SIG-M5 (cell line): ENCODE data around the gene ENAH.
"Not testable (repeated sequence)": the region's sequence is repeated elsewhere in the genome, so short reads cannot be mapped to it uniquely, and the experiment has no call there.

Source experiments
- DNase-seq: peaks from one replicate; lab custom pipeline; 2025; lab: John Stamatoyannopoulos, UW

ENAH gene

DNA sequence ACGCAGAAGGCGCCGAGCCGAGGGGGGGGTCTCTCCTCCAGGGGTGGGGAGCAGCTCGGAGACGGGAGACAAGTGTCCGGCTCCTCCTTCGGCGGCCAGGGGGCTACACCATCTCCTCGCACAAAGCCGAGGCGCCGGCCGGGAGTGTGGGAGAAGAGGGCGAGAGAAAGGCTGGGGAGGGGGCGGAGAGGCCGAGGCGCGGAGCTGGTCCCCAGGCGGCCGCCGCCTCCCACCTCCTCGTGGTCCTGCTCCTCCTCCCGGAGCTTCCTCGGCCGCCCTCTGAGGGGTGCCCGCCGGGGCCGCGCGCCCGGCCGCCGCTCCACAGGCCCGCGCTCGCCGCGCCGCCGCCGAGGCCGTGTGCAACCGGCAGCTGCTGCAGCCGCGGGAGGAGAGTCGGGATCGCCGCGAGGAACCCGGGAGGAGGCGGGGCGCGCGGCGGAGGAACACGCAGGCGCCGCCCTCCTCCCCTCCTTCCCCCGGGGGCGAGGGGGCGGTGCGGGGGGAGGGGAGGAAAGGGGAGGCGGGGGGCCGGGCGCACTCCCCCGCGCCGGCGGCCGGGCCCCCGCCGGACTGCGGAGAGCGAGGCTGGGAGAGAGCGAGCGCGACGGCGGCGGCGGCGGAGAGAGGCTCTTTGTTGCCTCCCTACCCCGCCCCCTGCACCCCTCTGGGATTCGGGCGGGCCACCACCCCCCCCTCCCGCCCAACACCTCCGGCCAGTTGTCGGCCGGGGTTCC, at the start of gene ENAH:
ENAH (minus strand) TSS at position 395 of the 734 bp plus-strand sequence. CDS start 433 bp downstream, outside the sequence.
- DNase-seq: no peak

DNA sequence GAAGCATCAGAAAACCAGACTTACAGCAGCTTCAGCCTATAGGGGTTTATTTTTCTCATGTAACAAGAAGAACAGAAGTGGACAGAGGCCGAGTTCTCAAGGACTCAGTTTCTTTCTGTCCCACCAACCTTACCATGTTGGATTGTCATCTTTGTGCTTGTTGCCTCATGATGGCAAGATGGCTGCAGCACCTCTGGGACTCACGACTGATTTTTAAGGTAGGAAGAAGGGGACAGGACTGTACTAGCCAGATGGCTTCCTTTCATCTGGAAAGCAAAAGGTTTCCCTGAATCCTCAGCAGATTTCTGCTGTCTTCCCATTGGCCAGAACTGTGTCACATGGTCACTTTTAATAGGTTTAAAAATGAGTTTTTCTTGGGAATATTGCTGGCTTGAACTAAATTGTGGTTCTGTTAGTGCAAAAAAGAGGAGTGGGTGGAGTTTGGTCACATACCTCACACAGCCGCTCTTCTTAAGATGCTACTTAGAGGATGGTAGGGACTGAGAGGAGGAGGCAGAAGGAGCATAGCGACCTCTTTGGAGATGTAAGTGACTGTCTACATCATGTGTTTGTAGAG, 48.1 kb upstream of the ENAH start:
- DNase-seq: no peak

DNA sequence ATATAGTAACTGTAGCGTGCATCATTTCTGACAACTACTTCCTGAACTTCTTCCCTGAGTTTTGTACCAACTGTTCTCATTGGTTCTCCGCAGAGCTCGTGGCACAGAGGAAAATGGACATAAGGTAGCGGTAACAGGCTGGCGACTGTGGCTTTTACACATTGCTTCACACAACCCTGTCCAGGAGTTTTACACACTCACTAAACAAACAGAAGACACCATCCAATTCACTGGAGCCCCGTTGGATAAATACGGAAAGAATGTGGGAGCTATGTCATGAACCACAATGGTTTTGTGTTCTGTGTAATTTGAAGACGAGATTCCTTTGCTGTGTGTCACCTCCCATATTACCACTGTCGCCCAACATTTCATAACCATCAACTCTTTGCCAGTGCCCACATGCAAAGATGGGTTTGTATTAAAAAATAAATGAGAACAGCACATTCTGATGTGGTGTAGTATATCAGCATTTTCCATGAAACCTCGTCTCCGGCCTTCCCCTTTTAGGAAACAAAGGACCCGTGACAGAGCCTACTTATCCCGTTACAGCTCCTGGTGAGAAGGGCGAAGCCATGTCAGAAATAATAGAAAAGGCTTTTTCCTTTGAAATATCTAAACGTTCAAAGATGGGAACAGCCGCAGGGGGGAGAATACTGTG, 47.4 kb upstream of the ENAH start:
- no peak for DNase-seq

DNA sequence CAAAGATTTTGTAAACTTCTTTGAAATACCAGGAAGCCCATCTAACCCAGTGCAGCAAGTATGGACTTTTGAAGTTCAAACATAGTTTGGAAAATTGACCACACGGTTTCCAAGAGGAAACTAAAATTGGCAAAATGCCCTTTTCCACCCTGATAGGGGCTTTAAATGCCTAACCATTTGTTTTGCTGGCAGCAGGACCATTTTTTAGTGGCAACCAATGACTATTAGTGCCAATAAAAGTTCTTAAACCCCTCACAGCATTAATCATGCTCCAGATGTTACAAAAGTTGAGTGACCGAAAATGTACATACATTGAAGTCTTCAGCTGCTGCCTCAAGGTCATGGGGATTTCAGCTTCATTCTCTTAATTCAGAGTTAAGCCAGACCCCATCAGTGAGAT, 46.4 kb upstream of the ENAH start:
- no peak for DNase-seq

DNA sequence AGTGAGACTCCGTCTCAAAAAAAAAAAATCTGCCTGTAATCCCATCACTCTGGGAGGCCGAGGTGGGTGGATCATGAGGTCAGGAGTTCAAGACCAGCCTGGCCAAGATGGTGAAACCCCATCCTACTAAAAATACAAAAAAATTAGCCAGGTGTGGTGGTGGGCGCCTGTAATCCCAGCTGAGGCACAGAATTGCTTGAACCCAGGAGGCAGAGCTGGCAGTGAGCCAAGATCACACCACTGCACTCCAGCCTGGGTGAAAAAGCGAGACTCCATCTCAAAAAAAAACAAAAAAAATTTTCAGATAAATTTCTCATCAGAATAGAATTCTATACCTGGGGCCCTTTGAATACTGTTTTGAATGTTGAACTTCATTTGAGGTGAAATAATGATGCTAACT, 45.3 kb upstream of the ENAH start:
- DNase-seq: not testable (repeated sequence)

DNA sequence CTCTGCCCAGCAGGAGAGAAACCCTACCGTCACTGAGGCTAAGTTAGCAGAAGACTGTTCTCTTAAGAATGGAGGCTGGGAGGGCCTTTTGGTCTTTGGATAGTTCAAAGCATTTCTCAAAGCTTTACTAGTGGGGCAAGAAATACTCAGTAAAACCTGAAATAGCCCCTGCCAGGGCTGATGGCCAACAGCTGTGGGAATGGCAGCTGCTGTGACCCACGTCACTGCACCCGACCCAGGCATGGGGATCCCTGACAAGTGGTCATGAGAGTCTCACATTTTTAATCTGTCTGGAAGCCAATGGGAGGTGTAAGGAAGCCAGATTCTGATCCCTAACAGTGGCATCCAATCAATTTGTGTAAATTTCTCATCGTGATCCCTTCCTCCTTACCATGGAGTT, 44.5 kb upstream of the ENAH start:
- DNase-seq: no peak

DNA sequence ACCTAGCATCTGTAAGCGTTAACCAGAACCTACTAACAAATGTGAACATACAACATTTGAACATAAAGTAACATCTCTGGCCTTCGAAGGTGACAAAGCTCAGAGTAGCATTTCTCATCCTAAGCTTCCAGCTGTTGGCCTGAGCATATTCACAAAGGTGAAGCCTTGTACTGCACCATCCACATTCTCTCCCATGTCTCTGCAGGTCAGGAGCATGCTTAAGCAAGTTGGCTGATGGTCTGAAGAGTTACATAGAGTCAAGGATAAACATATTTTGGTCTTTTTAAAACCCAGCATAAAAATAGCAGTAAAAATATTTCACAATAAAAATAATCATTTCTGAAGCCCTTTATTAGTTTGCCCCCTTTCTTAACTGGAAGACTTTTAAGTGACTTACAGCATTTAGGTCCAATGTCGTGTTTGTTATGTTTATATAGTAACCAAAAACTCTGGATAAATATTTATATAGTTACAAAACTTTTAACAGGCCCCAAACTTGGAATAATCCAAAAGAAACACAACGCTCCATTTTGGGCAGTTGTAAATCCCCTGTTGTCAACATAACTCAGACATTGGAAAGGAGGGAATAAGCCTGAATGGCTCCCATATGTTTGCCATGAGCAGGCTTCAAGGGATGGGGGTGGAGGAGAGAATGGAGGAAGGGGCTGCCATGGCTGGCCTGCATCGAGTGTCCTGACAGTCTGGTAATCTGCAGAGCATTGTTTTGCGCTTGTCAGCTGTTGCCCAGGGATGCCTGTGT, 42.8 kb upstream of the ENAH start:
- no peak for DNase-seq

DNA sequence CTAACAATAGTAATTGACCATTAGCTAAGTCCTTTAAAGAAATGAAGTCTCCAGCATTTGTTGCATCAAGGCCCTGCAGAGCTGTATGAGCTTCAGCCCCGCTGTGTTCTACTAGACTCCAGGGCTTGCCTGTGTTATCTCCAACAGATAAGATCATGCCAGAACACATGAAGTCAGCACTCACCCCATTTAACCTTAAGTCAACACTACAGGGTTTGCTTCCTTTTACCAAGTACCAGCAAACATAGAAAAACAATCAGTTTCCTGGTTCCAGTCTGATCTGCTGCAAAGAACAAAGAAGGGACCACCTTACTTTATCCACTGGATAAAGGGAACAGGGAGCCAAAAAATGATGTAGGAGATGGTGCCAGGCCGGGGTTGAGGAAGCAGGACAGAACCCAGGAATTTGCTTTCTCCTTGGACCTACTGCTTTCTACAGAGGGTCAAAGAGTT, 41.3 kb upstream of the ENAH start:
- no peak for DNase-seq

DNA sequence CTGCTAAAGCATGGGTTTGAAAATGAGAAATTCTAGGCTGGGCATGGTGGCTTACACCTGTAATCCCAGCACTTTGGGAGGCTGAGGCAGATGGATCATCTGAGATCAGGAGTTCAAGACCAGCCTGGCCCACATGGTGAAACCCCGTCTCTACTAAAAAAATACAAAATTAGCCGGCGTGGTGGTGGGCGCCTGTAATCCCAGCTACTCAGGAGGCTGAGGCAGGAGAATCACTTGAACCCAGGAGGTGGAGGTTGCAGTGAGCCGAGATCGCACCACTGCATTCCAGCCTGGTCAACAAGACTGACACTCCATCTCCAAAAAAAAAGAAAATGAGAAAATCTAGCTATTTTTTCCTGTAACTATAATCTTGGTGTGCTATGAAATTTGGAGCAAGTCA, 40.8 kb upstream of the ENAH start:
- DNase-seq: not testable (repeated sequence)

DNA sequence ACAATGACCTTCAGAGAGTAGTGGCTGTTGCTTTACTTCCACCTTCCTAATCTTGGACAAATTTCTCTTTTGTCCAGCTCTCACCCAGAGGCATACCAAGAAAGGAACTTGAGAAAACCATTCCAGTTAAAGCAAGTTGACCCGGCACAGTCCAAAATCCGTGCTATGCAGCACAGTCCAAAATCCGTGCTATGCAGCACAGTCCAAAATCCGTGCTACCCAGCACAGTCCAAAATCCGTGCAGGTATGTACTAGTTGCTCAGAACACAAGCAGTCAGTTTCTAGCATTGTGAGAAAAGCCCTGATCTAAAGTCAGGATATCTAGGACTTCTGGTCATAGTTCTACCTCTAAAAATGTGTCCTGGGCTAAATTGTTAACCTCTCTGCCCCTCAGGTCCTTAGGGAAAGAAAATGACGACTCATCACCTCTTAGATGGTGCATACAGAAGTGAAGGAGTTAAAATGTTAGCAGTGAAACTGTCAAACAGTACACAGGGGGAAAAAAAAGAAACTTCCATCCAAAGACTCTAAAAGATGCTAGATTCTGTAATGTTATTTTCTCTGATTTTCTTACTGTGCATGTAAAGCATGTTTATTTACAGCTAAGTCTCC, 40.3 kb upstream of the ENAH start:
- no peak for DNase-seq

DNA sequence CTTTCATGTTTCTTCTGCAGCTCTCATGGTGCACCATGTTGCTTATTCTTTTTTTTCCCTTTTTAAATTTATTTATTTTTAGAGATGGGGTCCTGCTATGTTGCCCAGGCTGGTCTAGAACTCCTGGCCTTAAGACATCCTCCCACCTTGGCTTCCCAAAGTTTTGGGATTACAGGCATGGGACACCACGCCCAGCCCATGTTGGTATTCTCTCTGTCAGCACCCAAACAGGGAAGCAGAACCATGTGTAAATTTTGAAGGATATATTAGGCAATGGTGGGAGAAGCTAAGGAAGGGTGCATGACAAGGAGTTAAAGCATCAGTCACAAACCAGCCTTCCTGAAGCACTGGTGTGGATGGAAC, 39.6 kb upstream of the ENAH start:
- no peak for DNase-seq

DNA sequence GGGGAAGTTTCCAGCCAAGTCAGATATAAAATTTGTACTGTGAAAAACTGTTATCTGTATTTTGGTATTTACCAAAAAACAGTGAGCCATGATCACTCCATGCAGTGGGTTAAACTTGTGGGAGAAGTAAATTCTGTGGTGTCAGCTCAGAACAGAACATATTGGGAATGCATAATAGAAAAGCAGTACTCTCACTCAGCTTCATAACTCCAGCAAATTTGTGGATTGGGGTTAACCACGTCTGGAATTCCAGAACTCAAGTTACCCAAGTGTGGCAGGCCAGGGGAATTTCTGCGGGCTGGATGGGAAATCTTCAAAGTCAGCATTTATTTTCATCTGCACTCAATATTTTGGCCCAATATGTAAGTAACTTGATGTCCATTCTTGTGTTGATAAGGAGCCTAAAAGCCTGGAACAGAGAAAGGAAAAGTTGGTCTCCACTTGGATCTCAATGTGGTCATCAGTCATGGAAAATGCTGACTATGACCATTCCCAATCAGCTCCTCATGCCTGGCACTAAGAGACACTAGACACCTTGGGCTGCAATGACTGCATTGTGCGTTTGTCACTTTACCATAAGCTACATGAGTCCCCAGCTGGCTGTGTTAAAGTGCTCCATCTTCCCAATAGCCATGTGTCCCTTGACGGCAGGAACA, 39.1 kb upstream of the ENAH start:
- no peak for DNase-seq

DNA sequence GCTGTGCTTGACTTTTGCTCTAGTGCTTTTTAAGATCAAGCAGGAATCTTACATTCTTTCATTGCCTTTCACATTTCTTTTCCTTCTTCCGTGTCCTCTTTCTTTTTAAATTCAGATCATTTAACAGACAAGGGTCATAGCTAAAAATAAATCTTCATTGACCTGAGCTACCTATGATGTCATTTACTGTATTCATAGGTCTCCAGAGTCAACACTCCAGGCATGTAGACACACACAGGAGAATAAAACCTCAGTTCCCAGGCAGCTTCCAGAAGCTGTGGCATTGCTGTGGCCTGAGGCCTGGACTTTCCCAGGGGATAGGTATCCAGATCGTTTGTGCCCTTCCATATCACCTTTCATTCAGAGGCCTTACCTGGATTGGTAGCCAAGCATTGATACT, 38.5 kb upstream of the ENAH start:
- DNase-seq: no peak

DNA sequence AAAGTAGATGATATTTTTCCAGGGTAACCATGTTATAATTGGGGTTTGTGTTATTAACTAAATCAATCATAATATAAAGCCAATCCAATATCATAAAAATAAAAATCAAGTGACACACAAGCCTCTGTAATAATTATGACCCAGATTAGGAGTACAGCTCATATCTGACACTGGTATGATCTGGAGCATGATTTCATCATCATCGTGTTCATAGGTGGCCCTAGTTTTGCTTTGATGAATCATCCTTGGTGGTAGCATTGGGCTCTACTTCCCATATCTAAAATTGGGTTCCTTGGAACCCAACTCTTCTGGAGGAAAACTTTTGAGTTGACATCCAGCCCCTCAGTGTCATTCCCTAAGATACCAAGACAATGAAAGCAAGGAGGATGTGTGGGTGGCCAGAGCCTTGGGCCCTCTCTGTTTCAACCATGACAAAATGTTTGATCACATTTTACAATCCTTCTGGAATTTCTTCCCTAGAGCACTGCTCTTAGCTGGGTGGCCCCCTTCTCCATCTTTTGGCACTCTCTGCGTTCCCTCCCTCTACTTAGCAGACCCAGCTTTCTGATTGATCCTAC, 37.0 kb upstream of the ENAH start:
- peak; percentile 33 for DNase-seq

DNA sequence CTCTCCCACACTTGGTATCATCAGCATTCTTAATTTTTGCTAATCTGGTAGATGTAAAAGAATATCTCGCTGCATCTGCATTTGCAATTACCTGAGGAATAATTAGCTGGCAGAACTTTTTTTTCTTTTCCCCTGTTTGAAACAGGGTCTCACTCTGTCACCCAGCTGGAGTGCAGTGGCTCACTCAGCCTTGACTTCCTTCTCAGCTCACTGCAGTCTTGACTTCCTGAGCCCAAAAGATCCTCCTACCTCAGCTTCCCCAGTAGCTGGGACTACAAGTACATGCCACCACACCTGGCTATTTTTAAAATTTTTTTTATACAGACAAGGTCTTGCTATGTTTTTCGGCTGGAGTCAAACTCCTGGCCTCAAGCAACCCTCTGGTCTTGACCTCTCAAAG, 35.4 kb upstream of the ENAH start:
- DNase-seq: no peak

DNA sequence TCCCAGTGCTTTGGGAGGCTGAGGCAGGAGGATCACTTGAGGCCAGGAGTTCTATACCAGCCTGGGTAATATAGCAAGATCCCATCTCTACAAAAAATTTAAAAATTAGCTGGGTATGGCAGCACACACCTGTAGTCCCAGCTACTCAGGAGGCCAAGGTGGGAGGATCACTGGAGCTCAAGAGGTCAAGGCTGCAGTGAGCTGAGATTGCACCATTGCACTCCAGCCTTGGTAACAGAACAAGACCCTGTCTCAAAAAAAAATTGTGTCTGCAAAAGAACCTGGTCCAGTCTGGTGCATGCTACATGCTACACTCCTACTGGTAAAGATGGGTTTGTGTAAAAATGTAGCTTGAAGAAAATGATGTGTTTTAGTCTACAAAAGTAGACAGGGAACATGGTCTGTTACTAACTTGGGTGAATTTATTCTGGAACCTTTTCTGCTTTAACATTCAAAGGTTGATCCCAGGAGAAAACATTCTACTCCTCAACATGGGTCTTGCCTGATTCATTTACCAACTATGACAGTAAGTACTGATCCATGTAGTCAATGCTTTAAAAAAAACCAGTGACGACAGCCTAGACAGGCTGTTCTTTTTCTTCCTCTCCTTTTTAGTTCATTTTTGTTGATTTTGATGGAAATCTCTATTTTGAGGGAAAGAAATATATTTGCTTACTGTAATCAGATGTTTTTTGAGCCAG, 32.7 kb upstream of the ENAH start:
- DNase-seq: no peak

DNA sequence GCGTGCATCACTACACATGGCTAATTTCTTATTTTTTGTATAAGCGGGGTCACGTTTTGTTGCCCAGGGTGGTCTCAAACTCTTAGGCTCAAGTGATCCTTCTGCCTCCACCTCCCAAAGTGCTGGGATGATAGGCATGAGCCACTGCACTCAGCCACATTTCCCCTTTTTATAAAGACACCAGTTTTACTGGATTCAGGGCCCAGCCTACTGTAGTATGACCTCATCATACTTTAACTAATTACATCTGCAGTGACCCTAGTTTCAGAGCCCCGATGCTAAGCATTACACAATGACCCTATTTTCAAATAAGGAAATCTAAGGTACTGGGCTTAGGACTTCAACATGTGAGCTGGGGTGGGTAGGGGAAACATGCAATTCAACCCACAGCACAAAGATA, 31.8 kb upstream of the ENAH start:
- DNase-seq: no peak

DNA sequence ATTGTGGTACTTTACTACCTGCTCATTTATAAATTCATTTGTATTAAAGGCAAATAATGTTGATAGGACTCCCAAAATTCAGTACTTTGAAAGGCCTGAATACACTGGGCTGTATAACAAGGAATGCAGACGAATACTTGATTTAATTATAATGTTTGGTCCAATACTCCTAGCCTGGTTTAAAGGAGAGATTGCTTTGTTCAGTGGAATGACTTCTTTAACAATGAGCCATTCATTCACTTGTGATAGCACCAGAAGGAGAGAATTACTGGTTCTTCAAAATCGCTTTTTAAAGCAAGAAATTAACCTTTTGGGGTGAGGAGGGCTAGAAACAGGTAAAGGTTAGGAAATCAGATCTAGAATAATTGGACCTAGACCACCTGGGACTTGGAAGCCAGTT, 28.3 kb upstream of the ENAH start:
- no peak for DNase-seq

DNA sequence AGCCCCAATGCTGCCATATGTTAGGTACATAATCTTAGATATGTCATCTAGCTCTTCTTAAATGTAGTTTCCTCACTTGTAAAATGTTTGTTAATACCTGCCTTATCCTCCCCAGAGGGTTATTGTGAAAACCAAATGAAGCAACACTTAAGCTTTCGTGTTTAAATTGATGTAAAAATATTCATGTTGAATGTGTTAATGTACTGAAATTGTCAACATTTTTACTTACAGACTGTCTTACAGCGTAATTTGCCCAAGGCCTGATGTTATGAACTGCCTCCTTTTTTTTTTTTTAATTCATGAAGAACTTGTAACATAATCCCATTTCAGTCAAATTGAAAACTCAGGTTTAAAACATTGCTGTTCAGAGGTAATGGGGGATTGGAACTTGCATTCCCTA, 25.6 kb upstream of the ENAH start:
- no peak for DNase-seq

DNA sequence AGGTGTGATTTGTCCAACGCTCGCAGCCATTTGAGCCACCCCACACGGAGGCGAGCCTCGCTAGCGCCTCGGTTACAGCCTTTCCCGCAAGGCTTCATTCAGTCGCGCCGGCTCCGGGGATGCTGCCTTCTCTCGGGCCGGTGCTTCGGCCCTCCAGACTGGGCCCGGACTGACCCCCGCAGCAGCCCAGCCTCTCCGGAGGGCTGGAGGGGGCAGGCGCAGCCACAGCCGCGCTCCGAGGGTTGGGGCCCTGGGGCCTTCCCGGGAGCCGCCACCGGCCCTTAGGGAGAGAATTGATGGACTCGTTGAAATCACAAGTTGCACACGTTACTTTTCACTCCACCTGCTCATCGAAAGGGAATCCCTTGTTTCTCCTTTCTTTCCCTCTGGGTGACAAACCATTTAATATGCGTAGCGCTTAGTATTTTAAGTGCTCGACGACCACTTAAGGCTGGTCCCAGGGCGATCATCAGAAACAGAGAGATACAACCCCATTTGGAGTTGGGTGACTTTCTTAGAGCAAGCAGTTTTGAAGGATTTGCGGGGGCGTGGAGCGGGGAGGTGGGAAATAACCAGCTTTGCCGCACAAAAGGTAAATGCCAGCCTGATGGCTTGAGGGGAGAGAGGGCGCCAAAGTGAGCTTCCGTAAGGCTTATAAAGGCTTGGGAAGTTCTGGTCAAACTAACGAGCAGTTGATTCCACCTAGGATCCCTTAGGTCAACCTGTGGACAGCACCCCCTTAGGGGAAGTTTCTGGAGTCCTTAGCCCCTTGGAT, 24.6 kb upstream of the ENAH start:
- DNase-seq: no peak
